HepG2 (cell line): ENCODE data around the gene RPA1. TPM values are rescaled to one million over a fixed set of nuclear protein-coding genes. Genes with fewer than 3 reads are reported as not detected.

Experiments
- CAMTA2 ChIP-seq: sonication (generic); formaldehyde crosslinking; IDR thresholded peaks from 2 replicates; pipeline ENCODE4 v1.4.0; 2020; ENCODE audit warnings: mild to moderate bottlenecking, missing genetic modification reagents, borderline replicate concordance
- FOSL2 ChIP-seq: sonication (generic); formaldehyde crosslinking; IDR thresholded peaks from 2 replicates; pipeline ENCODE4 v1.4.0; 2020; ENCODE audit warnings: missing genetic modification reagents
- GABPB1 ChIP-seq: IDR thresholded peaks from 2 replicates; pipeline ENCODE4 v1.6.1; 2016; ENCODE audit warnings: mild to moderate bottlenecking, missing genetic modification reagents, moderate library complexity, missing compliant biosample characterization
- HNRNPL ChIP-seq: fragments of 200-400 bp; formaldehyde crosslinking; IDR thresholded peaks from 2 replicates; pipeline ENCODE4 v1.6.1; 2017; ENCODE audit warnings: mild to moderate bottlenecking, low read depth, low read length
- MYNN ChIP-seq: sonication (generic); formaldehyde crosslinking; IDR thresholded peaks from 2 replicates; pipeline ENCODE4 v1.4.0; 2020; ENCODE audit warnings: mild to moderate bottlenecking, low read depth, missing genetic modification reagents
- SNAPC2 ChIP-seq: sonication (generic); formaldehyde crosslinking; IDR thresholded peaks from 2 replicates; pipeline ENCODE4 v1.8.1; 2022; ENCODE audit warnings: mild to moderate bottlenecking, missing genetic modification reagents
- SRSF4 ChIP-seq: fragments of 200-400 bp; formaldehyde crosslinking; IDR thresholded peaks from one replicate; pipeline ENCODE4 v1.6.1; 2018; ENCODE audit warnings: mild to moderate bottlenecking, low read depth, low read length, moderate library complexity; ENCODE audit not compliant: poor library complexity, severe bottlenecking
- TBX3 ChIP-seq: fragments of 450-650 bp; IDR thresholded peaks from 2 replicates; pipeline ENCODE4 v1.6.1; 2017; ENCODE audit warnings: antibody characterized with exemption, mild to moderate bottlenecking, inconsistent platforms, borderline replicate concordance
- TEAD3 ChIP-seq: optimal IDR thresholded peaks from 2 replicates; pipeline ENCODE3; 2016; ENCODE audit warnings: borderline replicate concordance
- TGIF2 ChIP-seq: IDR thresholded peaks from 2 replicates; pipeline ENCODE4 v1.6.1; 2016; ENCODE audit warnings: control low read depth, missing compliant biosample characterization
- ZMYM3 ChIP-seq: sonication (generic); formaldehyde crosslinking; IDR thresholded peaks from 2 replicates; pipeline ENCODE4 v1.5.1; 2020; ENCODE audit warnings: mild to moderate bottlenecking, missing genetic modification reagents
- ZNF232 ChIP-seq: sonication (generic); formaldehyde crosslinking; IDR thresholded peaks from 2 replicates; pipeline ENCODE4 v1.4.0; 2020; ENCODE audit warnings: missing genetic modification reagents, borderline replicate concordance
- ZNF773 ChIP-seq: sonication (generic); formaldehyde crosslinking; IDR thresholded peaks from 2 replicates; pipeline ENCODE4 v1.4.0; 2020; ENCODE audit warnings: missing genetic modification reagents, borderline replicate concordance
- polyA plus RNA-seq, 8 experiments: library from polyadenylated mRNA; depleted of rRNA in 3 of 8; stranded (reverse) in 7 of 8; unstranded in 1 of 8; fragments of >200 nt; fragmentation: Illumina TruSeq in 4 of 8; extraction: Trizol in 4 of 8; gene quantifications; 2 replicates each; pipeline versions ENCODE4 v1.2.1 to v1.2.3, GENCODE V29; 2011 to 2016; ENCODE audit warnings: low read depth in 4 of 8, missing spikeins in 1 of 8, mixed read lengths in 1 of 8; ENCODE audit not compliant: insufficient read depth in 1 of 8
- total RNA-seq, 5 experiments: library from RNA; depleted of rRNA; stranded (reverse); fragments of >200 nt; fragmentation: Illumina TruSeq; extraction: Trizol; gene quantifications; 2 replicates each; pipeline ENCODE4 v1.2.3, GENCODE V29; 2016; ENCODE audit warnings: low read depth in 1 of 5
- TF ChIP-seq, protein P1 (sequence below): IDR thresholded peaks from 2 replicates; pipeline ENCODE4 v1.6.1; 2016; ENCODE audit warnings: control low read depth
- TF ChIP-seq, protein P2 (sequence below): sonication (generic); formaldehyde crosslinking; conservative IDR thresholded peaks from 2 replicates; pipeline ENCODE4 v1.4.0; 2020; ENCODE audit warnings: missing genetic modification reagents
- TF ChIP-seq, protein P3 (sequence below): sonication (generic); formaldehyde crosslinking; IDR thresholded peaks from 2 replicates; pipeline ENCODE4 v1.8.0; 2022; ENCODE audit warnings: mild to moderate bottlenecking, missing genetic modification reagents, moderate library complexity
- TF ChIP-seq, protein P4 (sequence below): sonication (generic); formaldehyde crosslinking; IDR thresholded peaks from 2 replicates; pipeline ENCODE4 v1.4.0; 2020; ENCODE audit warnings: missing genetic modification reagents

RPA1 gene
- total and polyA plus RNA-seq, 2 of the 13 experiments (the other 11 are each of a cell fraction or from before 2014, with no cell fraction given) = 13.9 to 37.6 TPM

DNA sequence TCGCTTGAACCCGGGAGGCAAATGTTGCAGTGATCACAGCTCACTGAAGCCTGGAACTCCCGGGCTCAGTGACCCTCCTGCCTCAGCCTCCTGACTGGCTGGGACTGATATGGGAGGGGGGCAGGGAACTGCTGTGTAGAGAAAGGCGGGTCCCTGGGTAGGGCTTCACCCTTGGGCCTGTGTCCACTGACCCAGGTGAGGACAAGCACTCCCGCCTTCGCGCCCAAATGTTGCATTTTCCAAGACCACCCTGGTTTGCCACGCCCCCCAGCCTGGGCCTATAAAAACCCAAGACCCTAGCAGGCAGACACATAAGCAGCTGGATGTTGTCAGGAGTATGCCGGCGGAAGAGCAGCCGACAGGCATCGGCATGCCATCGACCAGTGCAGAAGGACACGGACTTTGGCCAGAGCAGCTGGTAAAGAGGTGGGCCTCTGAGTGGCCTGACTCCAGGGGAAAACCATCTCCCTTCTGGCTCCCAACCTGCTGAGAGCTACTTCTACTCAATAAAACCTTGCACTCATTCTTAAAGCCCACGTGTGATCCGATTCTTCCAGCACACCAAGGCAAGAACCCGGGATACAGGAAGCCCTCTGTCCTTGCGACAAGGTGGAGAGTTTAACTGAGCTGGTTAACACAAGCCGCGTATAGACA, 19.2 kb upstream of the RPA1 start (continued):
- TF ChIP-seq, protein P1, sequence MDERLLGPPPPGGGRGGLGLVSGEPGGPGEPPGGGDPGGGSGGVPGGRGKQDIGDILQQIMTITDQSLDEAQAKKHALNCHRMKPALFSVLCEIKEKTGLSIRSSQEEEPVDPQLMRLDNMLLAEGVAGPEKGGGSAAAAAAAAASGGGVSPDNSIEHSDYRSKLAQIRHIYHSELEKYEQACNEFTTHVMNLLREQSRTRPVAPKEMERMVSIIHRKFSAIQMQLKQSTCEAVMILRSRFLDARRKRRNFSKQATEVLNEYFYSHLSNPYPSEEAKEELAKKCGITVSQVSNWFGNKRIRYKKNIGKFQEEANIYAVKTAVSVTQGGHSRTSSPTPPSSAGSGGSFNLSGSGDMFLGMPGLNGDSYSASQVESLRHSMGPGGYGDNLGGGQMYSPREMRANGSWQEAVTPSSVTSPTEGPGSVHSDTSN (CRISPR knock-in tag) = 0 out of 2 replicates have a peak, but pooled peaks have one; percentile 29
- TF ChIP-seq SNAPC2 (CRISPR knock-in tag) (no peak), FOSL2 (CRISPR knock-in tag) (peak; percentile 59), ZNF232 (CRISPR knock-in tag) (no peak), ZMYM3 (CRISPR knock-in tag) (peak; percentile 82; the same call in 1 of the 2 replicates), TBX3 (no peak), TGIF2 (CRISPR knock-in tag) (peak; percentile 96), HNRNPL (peak; percentile 42; the same call in 1 of the 2 replicates), ZNF773 (CRISPR knock-in tag) (no peak), GABPB1 (peak; percentile 60; the same call in 1 of the 2 replicates), CAMTA2 (no peak), TEAD3 (CRISPR knock-in tag) (peak; percentile 86), SRSF4 (no peak), MYNN (CRISPR knock-in tag) (no peak)
- TF ChIP-seq, protein P2, sequence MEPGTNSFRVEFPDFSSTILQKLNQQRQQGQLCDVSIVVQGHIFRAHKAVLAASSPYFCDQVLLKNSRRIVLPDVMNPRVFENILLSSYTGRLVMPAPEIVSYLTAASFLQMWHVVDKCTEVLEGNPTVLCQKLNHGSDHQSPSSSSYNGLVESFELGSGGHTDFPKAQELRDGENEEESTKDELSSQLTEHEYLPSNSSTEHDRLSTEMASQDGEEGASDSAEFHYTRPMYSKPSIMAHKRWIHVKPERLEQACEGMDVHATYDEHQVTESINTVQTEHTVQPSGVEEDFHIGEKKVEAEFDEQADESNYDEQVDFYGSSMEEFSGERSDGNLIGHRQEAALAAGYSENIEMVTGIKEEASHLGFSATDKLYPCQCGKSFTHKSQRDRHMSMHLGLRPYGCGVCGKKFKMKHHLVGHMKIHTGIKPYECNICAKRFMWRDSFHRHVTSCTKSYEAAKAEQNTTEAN = no peak
- TF ChIP-seq, protein P3, sequence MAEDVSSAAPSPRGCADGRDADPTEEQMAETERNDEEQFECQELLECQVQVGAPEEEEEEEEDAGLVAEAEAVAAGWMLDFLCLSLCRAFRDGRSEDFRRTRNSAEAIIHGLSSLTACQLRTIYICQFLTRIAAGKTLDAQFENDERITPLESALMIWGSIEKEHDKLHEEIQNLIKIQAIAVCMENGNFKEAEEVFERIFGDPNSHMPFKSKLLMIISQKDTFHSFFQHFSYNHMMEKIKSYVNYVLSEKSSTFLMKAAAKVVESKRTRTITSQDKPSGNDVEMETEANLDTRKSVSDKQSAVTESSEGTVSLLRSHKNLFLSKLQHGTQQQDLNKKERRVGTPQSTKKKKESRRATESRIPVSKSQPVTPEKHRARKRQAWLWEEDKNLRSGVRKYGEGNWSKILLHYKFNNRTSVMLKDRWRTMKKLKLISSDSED (CRISPR knock-in tag) = no peak
- TF ChIP-seq, protein P4, sequence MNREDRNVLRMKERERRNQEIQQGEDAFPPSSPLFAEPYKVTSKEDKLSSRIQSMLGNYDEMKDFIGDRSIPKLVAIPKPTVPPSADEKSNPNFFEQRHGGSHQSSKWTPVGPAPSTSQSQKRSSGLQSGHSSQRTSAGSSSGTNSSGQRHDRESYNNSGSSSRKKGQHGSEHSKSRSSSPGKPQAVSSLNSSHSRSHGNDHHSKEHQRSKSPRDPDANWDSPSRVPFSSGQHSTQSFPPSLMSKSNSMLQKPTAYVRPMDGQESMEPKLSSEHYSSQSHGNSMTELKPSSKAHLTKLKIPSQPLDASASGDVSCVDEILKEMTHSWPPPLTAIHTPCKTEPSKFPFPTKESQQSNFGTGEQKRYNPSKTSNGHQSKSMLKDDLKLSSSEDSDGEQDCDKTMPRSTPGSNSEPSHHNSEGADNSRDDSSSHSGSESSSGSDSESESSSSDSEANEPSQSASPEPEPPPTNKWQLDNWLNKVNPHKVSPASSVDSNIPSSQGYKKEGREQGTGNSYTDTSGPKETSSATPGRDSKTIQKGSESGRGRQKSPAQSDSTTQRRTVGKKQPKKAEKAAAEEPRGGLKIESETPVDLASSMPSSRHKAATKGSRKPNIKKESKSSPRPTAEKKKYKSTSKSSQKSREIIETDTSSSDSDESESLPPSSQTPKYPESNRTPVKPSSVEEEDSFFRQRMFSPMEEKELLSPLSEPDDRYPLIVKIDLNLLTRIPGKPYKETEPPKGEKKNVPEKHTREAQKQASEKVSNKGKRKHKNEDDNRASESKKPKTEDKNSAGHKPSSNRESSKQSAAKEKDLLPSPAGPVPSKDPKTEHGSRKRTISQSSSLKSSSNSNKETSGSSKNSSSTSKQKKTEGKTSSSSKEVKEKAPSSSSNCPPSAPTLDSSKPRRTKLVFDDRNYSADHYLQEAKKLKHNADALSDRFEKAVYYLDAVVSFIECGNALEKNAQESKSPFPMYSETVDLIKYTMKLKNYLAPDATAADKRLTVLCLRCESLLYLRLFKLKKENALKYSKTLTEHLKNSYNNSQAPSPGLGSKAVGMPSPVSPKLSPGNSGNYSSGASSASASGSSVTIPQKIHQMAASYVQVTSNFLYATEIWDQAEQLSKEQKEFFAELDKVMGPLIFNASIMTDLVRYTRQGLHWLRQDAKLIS (CRISPR knock-in tag) = no peak
